Mucosa of stomach (tissue), 1 donor: Measurements from ENCODE around the gene BLNK.

Experiments
- H3K27me3 ChIP-seq: one replicate; pipeline ENCODE4 v1.7.0; 2013; ENCODE audit warnings: mild to moderate bottlenecking, low read length; ENCODE audit not compliant: control insufficient read depth, insufficient read depth
- H3K36me3 ChIP-seq: one replicate; pipeline ENCODE4 v1.7.0; 2013; ENCODE audit warnings: low read length; ENCODE audit not compliant: control insufficient read depth, insufficient read depth
- H3K4me1 ChIP-seq: one replicate; pipeline ENCODE4 v1.7.0; 2013; ENCODE audit warnings: mild to moderate bottlenecking, low read length; ENCODE audit not compliant: control insufficient read depth, insufficient read depth
- H3K4me3 ChIP-seq: one replicate; pipeline ENCODE4 v1.7.0; 2013; ENCODE audit warnings: low read length
- H3K9ac ChIP-seq: one replicate; pipeline ENCODE4 v1.7.0; 2013; ENCODE audit warnings: mild to moderate bottlenecking, low read length, moderate library complexity
- H3K9me3 ChIP-seq: one replicate; pipeline ENCODE4 v1.7.0; 2013; ENCODE audit warnings: mild to moderate bottlenecking, low read length, moderate library complexity; ENCODE audit not compliant: control insufficient read depth
- donor health status: Pancreatic carcinoma.

Gene BLNK

DNA sequence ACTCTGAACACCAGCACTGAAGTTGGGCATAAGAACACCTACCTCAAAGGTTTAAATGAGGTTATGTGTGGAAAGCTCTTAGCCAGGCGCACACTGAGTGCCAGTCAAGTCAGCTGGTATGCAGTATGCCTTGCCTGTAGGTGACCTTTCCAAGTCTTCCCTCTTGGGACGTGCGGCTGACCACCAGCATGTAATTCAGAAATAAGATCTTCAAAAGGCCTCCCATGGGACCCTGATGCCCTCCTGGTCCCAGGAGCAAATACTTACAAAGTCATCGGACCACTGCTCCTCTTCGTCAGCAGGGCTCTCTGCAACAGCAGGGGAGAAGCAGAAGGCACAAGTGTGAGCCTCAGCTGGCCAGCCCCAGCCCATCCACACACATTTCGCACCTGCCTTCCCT lies 40.8 kb downstream of the BLNK start:
- Histone ChIP-seq H3K27me3 (no peaks in the 10 kb centered on the region), H3K36me3 (peaks cover 5% of the 10 kb centered on the region), H3K4me3 (no peak overlapping the region), H3K9ac (no peak overlapping the region), H3K4me1 (peaks cover 2% of the 10 kb centered on the region), H3K9me3 (no peaks in the 10 kb centered on the region)

- H3K4me3 ChIP-seq, result no peak overlapping the region
- H3K9me3 ChIP-seq, result no peaks in the 10 kb centered on the region
- H3K9ac ChIP-seq, result no peak overlapping the region
- H3K4me1 ChIP-seq, result no peaks in the 10 kb centered on the region
- no peaks in the 10 kb centered on the region for H3K27me3 ChIP-seq
- peaks cover 5% of the 10 kb centered on the region for H3K36me3 ChIP-seq
Observed at GRCh38 chr10:96229568-96230030, 41.8 kb downstream of the BLNK start.

- Histone ChIP-seq H3K36me3 (peaks cover 5% of the 10 kb centered on the region), H3K27me3 (no peaks in the 10 kb centered on the region), H3K9me3 (no peaks in the 10 kb centered on the region), H3K4me1 (no peaks in the 10 kb centered on the region), H3K9ac (no peak overlapping the region), H3K4me3 (no peak overlapping the region)
Observed at GRCh38 chr10:96228408-96228994, 42.9 kb downstream of the BLNK start.

GRCh38 chr10:96227206-96227605 lies 44.2 kb downstream of the BLNK start:
- Histone ChIP-seq H3K9ac (no peak overlapping the region), H3K4me1 (no peaks in the 10 kb centered on the region), H3K36me3 (peaks cover 5% of the 10 kb centered on the region), H3K4me3 (no peak overlapping the region), H3K27me3 (no peaks in the 10 kb centered on the region), H3K9me3 (no peaks in the 10 kb centered on the region)

DNA sequence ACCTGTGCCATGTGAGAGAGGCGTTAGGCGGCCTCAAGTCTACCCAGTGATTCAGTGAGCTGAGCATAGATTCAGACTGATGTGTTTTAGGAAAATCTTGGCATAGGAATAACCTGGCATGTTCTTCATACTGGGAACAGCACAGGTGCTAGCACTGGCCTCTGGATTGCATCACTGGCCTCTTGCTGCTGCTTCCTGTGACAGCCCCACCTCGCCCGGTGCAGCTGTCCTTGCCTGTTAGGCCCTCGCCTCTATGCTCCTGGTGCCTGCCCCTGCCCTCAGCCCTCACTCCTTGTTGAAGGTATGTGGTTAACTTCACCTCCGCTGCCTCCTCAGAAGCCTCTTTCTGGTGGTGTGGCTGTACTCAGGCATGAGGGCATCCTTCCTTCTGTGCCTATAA lies 46.2 kb downstream of the BLNK start:
- Histone ChIP-seq H3K4me1 (no peaks in the 10 kb centered on the region), H3K9me3 (no peaks in the 10 kb centered on the region), H3K4me3 (no peak overlapping the region), H3K36me3 (peaks cover 11% of the 10 kb centered on the region), H3K9ac (no peak overlapping the region), H3K27me3 (no peaks in the 10 kb centered on the region)

GRCh38 chr10:96222908-96223307 lies 48.5 kb downstream of the BLNK start:
- Histone ChIP-seq H3K9me3 (no peaks in the 10 kb centered on the region), H3K27me3 (no peaks in the 10 kb centered on the region), H3K9ac (no peak overlapping the region), H3K36me3 (peaks cover 11% of the 10 kb centered on the region), H3K4me3 (no peak overlapping the region), H3K4me1 (no peaks in the 10 kb centered on the region)

DNA sequence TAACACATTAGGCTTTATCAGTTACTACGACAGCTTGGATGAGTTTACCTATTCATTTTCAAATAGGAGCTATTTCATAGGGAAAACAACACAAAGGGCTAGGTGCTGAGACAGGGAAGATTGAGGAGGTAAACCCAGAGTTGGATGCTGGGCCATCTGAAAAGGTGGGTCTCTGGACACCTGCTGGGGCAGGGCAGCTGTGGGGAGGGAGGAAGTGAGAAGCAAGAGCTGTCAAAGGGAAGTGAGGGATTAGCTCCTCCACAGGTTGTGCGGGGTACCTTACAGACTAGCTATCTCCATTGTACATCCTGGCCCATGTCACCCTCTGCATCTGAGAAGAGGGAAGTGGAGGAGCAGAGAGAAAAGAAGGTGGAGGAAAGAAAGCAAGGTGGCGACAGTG lies 48.9 kb downstream of the BLNK start:
- no peak overlapping the region for H3K4me3 ChIP-seq
- H3K9me3 ChIP-seq, result no peaks in the 10 kb centered on the region
- H3K4me1 ChIP-seq, result no peaks in the 10 kb centered on the region
- H3K27me3 ChIP-seq, result no peaks in the 10 kb centered on the region
- H3K9ac ChIP-seq, result no peak overlapping the region
- peaks cover 11% of the 10 kb centered on the region for H3K36me3 ChIP-seq

DNA sequence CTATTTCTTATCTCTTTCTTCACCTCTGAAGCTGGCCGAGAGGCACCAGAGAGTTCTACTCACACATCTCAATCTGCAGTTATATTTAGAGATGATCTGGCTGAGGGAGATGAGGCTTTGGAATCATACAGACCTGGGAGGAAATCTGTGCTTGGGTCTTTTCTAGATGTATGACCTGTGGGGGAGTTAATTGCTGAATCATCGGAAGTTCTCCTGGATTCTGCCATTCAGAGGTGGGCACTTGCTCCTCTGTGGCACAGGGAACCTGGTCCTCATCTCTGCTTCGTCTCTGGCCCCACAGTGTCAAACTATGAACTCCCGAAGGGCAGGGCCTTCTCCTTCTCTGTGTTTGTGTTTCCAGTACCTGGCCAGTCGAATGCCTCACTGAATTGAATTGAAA lies 52.5 kb downstream of the BLNK start:
- Histone ChIP-seq H3K9me3 (no peaks in the 10 kb centered on the region), H3K27me3 (no peaks in the 10 kb centered on the region), H3K9ac (no peak overlapping the region), H3K36me3 (peaks cover 6% of the 10 kb centered on the region), H3K4me3 (no peak overlapping the region), H3K4me1 (no peaks in the 10 kb centered on the region)

DNA sequence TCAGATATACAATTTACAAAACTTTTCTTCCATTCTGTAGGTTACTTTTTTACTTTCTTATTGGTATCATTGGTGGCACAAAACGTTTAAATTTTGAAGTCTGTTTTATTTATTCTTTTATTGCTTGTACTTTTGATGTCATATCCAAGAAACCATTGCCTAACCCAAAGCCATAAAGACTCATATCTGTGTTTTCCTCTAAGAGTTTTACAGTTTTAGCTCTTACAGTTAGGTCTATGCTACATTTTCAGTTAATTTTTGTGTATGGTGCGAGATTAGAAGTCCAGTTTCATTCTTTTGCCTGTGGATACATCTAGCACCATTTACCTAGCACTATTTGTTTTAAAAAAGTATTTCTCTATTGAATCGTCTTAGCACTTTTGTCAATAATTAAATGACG lies 53.7 kb downstream of the BLNK start:
- Histone ChIP-seq H3K4me3 (no peak overlapping the region), H3K36me3 (peaks cover 6% of the 10 kb centered on the region), H3K9me3 (no peaks in the 10 kb centered on the region), H3K4me1 (no peaks in the 10 kb centered on the region), H3K27me3 (no peaks in the 10 kb centered on the region), H3K9ac (no peak overlapping the region)

DNA sequence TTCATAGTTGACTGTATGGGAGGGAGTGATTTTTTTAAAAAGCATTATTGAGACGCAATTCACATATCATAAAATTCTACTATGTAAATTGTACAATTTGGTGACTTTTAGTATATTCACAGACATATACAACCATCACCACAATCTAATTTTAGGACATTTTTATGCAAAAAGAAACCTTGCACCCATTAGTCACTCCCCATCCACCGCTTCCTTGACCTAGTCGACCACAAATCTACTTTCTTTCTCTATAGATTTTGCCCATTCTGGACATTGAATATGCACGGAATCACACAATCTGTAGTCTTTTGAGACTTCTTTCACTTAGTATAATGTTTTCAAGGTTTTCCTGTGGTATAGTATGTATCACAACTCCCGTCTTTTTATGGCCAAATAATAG lies 54.6 kb downstream of the BLNK start:
- Histone ChIP-seq H3K27me3 (no peaks in the 10 kb centered on the region), H3K9me3 (no peaks in the 10 kb centered on the region), H3K9ac (no peak overlapping the region), H3K36me3 (peaks cover 2% of the 10 kb centered on the region), H3K4me1 (no peaks in the 10 kb centered on the region), H3K4me3 (no peak overlapping the region)

DNA sequence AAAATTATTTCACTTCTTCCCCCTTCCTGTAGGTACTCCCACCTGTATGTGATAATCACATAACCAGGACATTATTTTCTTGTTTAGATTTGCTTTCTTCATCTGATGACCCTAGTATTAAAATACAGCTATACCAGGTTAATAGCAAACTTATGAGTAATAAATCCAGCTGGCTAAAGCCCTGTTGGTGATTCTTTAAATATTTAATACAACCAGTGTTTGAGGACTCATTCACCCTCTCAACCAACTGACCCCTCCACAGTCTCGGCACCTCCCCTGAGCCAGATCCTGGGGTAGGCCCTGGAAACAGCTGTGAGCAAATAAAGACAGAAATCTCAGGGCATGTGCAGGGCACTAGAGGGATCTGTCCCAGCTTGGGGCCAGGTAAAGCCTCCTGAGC lies 58.5 kb downstream of the BLNK start:
- no peaks in the 10 kb centered on the region for H3K9me3 ChIP-seq
- no peaks in the 10 kb centered on the region for H3K4me1 ChIP-seq
- no peak overlapping the region for H3K4me3 ChIP-seq
- H3K36me3 ChIP-seq, result no peaks in the 10 kb centered on the region
- H3K9ac ChIP-seq, result no peak overlapping the region
- H3K27me3 ChIP-seq, result no peaks in the 10 kb centered on the region

DNA sequence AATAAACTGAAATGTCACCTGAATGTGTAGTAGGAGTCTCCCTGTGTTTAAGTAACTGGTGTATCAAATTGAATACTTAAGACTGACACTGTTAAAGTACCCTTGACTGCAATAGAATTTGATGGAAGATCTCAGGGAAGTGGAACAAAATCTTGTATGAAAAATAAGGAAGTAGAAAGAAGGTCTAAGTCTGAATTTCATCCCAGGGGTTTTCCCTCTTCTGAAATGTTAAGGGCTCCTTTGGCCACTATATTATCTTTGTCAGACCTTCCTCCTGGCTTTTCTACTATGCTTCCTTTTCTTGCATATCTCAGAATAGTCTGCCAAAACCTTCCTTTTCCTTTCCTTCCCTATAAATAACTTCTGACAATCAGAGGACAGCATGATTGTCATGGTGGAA lies 59.6 kb downstream of the BLNK start:
- no peaks in the 10 kb centered on the region for H3K9me3 ChIP-seq
- H3K4me3 ChIP-seq, result no peak overlapping the region
- no peaks in the 10 kb centered on the region for H3K27me3 ChIP-seq
- no peak overlapping the region for H3K9ac ChIP-seq
- no peaks in the 10 kb centered on the region for H3K4me1 ChIP-seq
- no peaks in the 10 kb centered on the region for H3K36me3 ChIP-seq

DNA sequence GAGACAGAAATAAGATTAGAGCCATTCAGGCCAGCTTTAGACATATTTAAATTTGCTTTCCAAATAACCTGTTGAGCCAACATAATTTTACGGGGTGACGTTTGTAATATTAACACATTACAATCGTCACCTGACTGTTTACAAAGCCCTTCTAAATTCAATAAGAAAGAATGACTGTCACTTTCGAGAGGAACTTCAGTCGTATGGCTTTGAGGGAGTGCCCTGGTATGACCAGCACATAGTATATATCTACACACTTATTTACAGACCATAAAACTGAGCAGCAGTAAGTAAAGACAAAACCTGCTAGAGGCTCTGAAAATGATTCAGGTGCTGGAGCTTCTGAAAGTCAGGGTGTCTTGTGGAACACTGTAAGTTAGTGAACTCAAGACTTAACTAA lies 62.4 kb downstream of the BLNK start:
- no peaks in the 10 kb centered on the region for H3K27me3 ChIP-seq
- H3K4me1 ChIP-seq, result no peaks in the 10 kb centered on the region
- H3K9me3 ChIP-seq, result no peaks in the 10 kb centered on the region
- H3K4me3 ChIP-seq, result no peak overlapping the region
- H3K9ac ChIP-seq, result no peak overlapping the region
- H3K36me3 ChIP-seq, result no peaks in the 10 kb centered on the region
